ENCODE measurements around the gene GARIN5A.

GARIN5A gene

DNA sequence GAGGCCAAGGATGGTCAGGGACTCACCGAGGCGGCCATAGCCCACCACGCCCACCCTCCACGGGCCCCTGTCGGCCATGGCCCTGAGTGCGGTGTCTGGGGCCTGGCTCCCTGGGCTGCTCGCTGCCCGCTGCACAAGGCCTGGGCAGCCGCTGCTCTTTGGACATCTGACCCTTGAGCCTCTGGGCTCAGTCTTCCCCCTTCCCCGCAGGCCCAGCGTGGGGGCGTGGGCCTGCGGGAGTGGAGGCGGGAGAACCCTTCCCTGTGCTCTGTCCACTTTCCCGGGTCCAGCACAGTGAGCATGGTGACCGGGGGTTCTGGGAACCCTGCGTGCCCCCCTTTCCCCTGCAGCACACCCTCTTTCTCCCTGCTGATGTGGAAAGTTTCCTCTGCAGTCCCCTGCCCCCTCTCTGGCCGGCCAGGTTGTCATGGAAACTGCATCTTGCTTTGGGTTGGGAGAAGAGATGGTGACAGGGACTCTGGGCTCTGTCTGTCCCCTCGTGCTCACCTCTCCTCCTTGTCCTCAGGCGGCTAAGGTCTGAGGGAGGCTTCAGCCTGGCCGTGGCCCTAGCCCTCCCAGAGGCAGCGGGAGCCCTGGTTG is 37.2 kb upstream of the GARIN5A start, which contains the start of gene ASPDH:
TSS of gene ASPDH (minus strand) at position 168 of the 600 bp plus-strand sequence. CDS start at position 78, 90 bp downstream.
- intact Hi-C loops (cut with DNase I; ENCODE audit: low total_unique reads) = no loop called here
- Histone ChIP-seq H3K27ac (peak within 1 kb of the TSS in 1 of 2 donors; percentile 13), H3K4me3 (no peak within 1 kb of the TSS)

DNA sequence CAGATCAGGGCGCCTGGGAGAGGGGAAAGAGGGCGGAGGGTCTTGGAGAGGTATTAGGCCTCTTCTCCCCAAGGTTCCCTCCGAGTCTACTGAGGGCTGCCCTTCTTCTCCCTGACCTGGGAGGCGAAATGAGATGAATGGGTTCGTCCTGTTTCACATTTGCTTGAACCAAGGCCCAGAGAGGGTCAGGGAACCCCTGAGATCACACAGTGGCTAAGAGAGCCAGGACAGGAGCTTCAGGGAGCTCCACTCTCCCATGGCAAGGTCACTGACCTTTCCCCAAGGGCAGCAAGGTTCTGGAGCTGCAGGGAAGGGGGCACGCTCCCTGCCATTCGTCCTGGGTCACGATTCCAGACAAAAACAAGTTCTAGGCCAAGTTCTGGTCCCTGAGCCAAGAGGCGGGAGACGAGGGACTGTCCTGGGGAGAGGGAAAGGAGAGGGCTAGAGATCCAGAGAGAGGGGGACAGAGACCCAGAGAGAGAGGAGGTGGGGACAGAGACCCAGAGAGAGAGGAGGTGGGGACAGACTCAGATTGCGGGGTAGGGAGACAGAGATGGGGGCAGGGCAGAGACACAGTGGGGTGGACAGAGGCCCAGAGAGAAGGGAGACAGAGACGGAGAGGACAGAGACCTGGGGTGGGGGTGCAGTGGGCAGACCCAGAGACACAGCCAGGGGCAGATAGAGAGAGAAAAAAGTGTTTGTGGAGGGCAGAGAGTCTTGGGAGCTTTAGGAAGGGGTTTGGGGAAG is 36.5 kb upstream of the GARIN5A start:
- no peak overlapping the region for H3K4me3 ChIP-seq
- no peaks in the 10 kb centered on the region for H3K9me3 ChIP-seq
- peaks cover 5 to 12% (median 5%) of the 10 kb centered on the region in 3 donors for H3K36me3 ChIP-seq
- intact Hi-C loops (cut with DNase I; ENCODE audit: low total_unique reads) = no loop called here
- peaks cover 0 to 16% (median 13%) of the 10 kb centered on the region in 4 donors for H3K4me1 ChIP-seq
- DNase-seq = no peak
- TF ChIP-seq, protein P1, sequence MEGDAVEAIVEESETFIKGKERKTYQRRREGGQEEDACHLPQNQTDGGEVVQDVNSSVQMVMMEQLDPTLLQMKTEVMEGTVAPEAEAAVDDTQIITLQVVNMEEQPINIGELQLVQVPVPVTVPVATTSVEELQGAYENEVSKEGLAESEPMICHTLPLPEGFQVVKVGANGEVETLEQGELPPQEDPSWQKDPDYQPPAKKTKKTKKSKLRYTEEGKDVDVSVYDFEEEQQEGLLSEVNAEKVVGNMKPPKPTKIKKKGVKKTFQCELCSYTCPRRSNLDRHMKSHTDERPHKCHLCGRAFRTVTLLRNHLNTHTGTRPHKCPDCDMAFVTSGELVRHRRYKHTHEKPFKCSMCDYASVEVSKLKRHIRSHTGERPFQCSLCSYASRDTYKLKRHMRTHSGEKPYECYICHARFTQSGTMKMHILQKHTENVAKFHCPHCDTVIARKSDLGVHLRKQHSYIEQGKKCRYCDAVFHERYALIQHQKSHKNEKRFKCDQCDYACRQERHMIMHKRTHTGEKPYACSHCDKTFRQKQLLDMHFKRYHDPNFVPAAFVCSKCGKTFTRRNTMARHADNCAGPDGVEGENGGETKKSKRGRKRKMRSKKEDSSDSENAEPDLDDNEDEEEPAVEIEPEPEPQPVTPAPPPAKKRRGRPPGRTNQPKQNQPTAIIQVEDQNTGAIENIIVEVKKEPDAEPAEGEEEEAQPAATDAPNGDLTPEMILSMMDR (IDR thresholded peaks at IDR 0.05) = no peak
- H3K27ac ChIP-seq = peak overlapping the region in 1 of 2 donors; percentile 13
- no peaks in the 10 kb centered on the region for H3K27me3 ChIP-seq

More for the DNA sequence above, 37.2 kb upstream of the GARIN5A start, which contains the start of gene ASPDH:
- DNase-seq = no peak
- H3K36me3 ChIP-seq = peaks cover 8 to 19% (median 10%) of the 10 kb centered on the region in 3 donors
- no peaks in the 10 kb centered on the region for H3K27me3 ChIP-seq
- TF ChIP-seq, protein P1 (IDR thresholded peaks at IDR 0.05) = no peak
- H3K9me3 ChIP-seq = no peaks in the 10 kb centered on the region
- H3K4me1 ChIP-seq = peaks cover 0 to 16% (median 13%) of the 10 kb centered on the region in 4 donors

DNA sequence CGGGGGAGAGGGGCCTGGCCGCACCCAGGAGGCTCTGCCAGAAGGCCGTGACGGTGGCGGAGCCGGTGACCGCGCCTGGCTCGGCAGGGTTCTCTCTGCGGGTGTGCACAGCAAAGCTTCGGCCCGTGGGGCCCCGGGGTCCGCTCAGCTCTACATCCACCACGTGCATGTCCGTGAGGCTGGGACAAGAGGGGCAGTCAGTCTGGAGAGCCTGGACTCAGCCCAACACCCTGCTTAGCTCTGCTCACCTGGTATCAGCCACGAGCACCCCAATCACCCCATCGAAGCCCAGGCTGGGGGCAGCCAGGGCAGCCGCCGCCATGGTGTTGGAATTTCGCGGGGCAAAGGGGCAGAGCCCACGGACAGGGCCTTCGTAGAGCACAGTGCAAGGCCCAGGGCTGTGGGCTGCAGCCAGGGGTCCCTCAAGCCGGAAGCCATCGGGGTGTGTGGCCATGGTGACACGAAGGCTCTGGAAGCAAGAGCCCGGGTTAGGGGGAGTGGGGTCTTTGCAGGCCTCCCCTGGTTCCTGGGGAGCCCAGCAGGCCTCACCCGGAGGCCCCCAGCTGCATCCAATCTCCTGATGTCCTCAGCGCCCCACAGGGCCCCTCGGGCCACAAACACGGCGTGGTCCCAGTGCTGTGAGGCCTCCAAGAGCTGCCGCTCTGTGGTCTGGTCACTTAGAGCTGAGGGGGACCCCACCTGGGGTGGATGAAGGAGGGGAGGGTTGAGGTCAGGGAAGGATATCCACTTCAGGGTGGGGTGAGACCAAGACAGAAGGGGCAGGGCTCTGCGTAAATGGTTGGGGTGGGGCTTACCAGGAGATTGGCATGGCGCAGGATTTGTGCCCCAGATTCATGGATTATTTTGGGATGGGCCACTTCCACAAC is 35.7 kb upstream of the GARIN5A start:
- peaks cover 0 to 16% (median 13%) of the 10 kb centered on the region in 4 donors for H3K4me1 ChIP-seq
- TF ChIP-seq, protein P1 (IDR thresholded peaks at IDR 0.05) = no peak
- no peaks in the 10 kb centered on the region for H3K9me3 ChIP-seq
- H3K36me3 ChIP-seq = peaks cover 0 to 4% (median 0%) of the 10 kb centered on the region in 3 donors
- DNase-seq = peak in 1 of 2 donors; percentile 64
- intact Hi-C loops (cut with DNase I; ENCODE audit: low total_unique reads) = no loop called here
- H3K27me3 ChIP-seq = no peaks in the 10 kb centered on the region
- H3K27ac ChIP-seq = peak overlapping the region; percentile 83 to 84
- peak overlapping the region in 1 of 2 donors; percentile 79 for H3K4me3 ChIP-seq

DNA sequence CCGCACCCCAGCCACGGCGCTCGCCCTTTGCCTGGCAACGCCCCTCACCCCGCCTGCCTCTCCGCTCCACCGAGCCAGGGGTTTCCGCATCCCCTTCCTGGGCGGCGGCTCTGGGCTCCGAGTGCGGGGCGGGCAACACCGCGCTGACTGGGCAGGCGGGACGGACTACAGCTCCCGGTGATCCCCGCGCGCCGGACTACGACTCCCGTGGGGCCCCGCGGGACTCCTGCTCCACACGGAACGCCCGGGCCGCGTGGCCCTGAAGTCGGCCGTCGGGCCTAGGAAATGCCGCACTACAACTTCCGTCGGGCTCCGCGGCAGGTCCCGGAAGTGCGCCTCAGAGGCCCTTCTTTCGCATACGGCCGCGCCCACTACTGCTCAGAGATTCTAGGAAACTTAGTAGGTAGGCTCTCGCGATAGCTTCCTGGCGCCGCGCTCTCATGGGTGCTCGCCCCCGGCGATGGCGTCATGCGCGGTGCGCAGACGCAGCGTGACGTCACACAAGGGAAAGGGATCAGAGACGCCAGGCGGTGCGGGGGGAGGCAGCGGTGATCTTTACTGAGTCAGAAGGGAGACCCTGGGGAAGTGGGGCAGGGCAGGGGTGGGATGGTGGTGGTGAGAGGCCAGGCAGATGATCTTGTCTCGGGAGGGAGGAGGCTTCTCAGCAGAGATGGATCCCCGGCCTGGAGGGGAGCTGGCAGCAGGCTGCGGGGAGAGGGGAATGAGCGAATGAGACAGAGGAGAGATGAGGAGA is 34.6 kb upstream of the GARIN5A start, which contains the start of gene JOSD2:
TSS of gene JOSD2 (minus strand) at position 123 of the 754 bp plus-strand sequence. CDS start 760 bp downstream, outside the sequence.
- Histone ChIP-seq H3K9me3 (no peaks in the 10 kb centered on the region), H3K27me3 (no peaks in the 10 kb centered on the region), H3K36me3 (peaks cover 0 to 4% (median 0%) of the 10 kb centered on the region in 3 donors), H3K4me1 (peaks cover 0 to 16% (median 13%) of the 10 kb centered on the region in 4 donors), H3K27ac (peak within 1 kb of the TSS; percentile 83 to 84), H3K4me3 (peak within 1 kb of the TSS; percentile 75 to 79)
- DNase-seq = peak; percentile 99
- intact Hi-C loops (cut with DNase I; ENCODE audit: low total_unique reads) = loop anchor here (1.0 kb wide), 1 partner anchor 35 kb away; the partner anchor contains the start of genes EMC10 and GARIN5A
- TF ChIP-seq, protein P1 (IDR thresholded peaks at IDR 0.05) = peak in 1 of 2 experiments; percentile 30
